Fibroblast of lung (primary cell): ENCODE measurements around the gene NPAS1.

Source experiments
- CTCF ChIP-seq, 2 donors: IDR thresholded peaks in 1 of 2; conservative IDR thresholded peaks in 1 of 2; 1 replicate in 1 of 2; 2 replicates in 1 of 2; pipeline ENCODE4 v1.5.1; 2011 to 2012; ENCODE audit warnings: low read length in 2 of 2, control low read depth in 1 of 2, inconsistent platforms in 1 of 2, low read depth in 1 of 2, mild to moderate bottlenecking in 1 of 2
- EZH2 ChIP-seq: IDR thresholded peaks from 2 replicates; pipeline ENCODE4 v1.5.1; 2012; ENCODE audit warnings: low read length, control low read depth, mild to moderate bottlenecking; ENCODE audit errors: missing control alignments

- TF ChIP-seq CTCF (conservative IDR thresholded peaks at IDR 0.05 in 1 of 2, IDR thresholded peaks at IDR 0.05 in 1 of 2; ENCODE audit: low read depth in 1 of 2, low read length in 2 of 2), result no peak
- no peak for TF ChIP-seq EZH2
Observed at GRCh38 chr19:47093841-47094240, 74.2 kb downstream of the NPAS1 start.
